Testis (tissue), 3 donors: ENCODE data around the gene ALOX12B. TPM values are rescaled to one million over a fixed set of nuclear protein-coding genes. Genes with fewer than 3 reads are reported as not detected.
A peak's percentile ranks its signal among the peaks of the same experiment; 100 is the strongest.
"Not testable (repeated sequence)": the region's sequence is repeated elsewhere in the genome, so short reads cannot be mapped to it uniquely, and the experiment has no call there.

Experiments
- DNase-seq: peaks from one replicate; pipeline ENCODE4 v3.0.0-alpha.2; 2019
- H3K27ac ChIP-seq, 2 donors: fragments of 200-600 bp; sonication (generic); one replicate each; pipeline ENCODE4 v1.5.1; 2019
- H3K27me3 ChIP-seq: fragments of 200-600 bp; sonication (generic); one replicate; pipeline ENCODE4 v1.5.1; 2019
- H3K36me3 ChIP-seq: fragments of 200-600 bp; sonication (generic); one replicate; pipeline ENCODE4 v1.5.1; 2017; ENCODE audit warnings: low read depth; ENCODE audit errors: missing control alignments
- H3K4me1 ChIP-seq: fragments of 200-600 bp; sonication (generic); one replicate; pipeline ENCODE4 v1.5.1; 2019
- H3K4me3 ChIP-seq, 2 donors: fragments of 200-600 bp; sonication (generic); one replicate each; pipeline ENCODE4 v1.5.1; 2017 to 2019
- H3K9me3 ChIP-seq: fragments of 200-600 bp; sonication (generic); one replicate; pipeline ENCODE4 v1.5.1; 2017
- CTCF ChIP-seq, 3 experiments: fragments of 450-650 bp in 2 of 3; fragments of 200-600 bp in 1 of 3; sonication (generic) in 1 of 3; IDR thresholded peaks; one replicate each; pipeline ENCODE4 v1.5.1; 2016 to 2019; ENCODE audit warnings: antibody characterized with exemption in 3 of 3, mild to moderate bottlenecking in 2 of 3, moderate library complexity in 1 of 3
- POLR2A ChIP-seq: fragments of 450-650 bp; IDR thresholded peaks from one replicate; pipeline ENCODE4 v1.6.1; 2017; ENCODE audit warnings: antibody characterized with exemption, mild to moderate bottlenecking, moderate library complexity
- WGBS, 2 donors: methylation state at CpG; one replicate each; pipeline ENCODE4 v1.1.5; 2018; 5-methylcytosine and 5-hydroxymethylcytosine counted together
- intact Hi-C: fragments of 100-400 bp; cut with DNase I; formaldehyde crosslinking; loops from one replicate; pipeline ENCODE4 v1.15.1; 2023; ENCODE audit warnings: low total_unique reads
- polyA plus RNA-seq: library from polyadenylated mRNA; stranded (reverse); fragments of 350-450 nt; fragmentation: Illumina TruSeq; extraction: RNeasy Lipid Tissue Mini Kit (QIAGEN cat#74804); gene quantifications from one replicate; pipeline ENCODE4 v1.2.3, GENCODE V29; 2014; ENCODE audit warnings: low read depth, low replicate concordance; ENCODE audit not compliant: insufficient read depth
- total RNA-seq, 2 donors: library from RNA; depleted of rRNA; stranded (reverse); fragments of >200 nt; gene quantifications; one replicate each; pipeline ENCODE4 v1.2.3, GENCODE V29; 2016

ALOX12B gene
- total and polyA plus RNA-seq, 3 donors from 2014 or later = 0.87 to 1.1 (median 0.99) TPM

DNA sequence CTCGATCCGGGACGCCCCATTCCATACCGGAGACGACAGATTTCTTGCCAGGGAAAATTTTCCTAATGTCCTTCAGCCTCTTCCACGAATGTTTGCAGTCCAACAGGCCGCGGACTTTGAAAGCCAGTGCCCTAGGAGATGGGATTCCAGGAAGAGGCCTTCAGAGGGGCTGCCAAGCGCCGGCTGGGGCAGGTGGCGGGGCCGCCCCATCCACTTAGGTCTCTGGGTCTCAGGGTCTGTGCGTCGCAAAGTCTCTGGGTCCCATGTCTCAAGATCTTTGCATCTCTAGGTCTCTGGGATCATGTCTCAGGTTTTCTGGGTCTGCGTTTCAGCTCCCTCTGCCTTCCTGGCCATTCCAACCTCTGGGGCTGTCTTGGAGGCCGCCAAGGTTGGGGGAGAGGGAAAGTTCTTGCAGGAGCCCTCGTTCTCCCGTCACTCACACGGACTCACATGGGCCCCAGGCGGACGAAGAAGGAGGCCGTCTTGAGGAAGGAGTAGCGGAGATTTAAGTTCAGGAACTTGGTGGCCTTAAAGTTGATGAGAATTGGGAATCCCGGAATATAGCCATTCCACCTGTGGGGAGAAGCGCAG, 7.2 kb downstream of the ALOX12B start:
- intact Hi-C loops = no loop called here
- H3K4me3 ChIP-seq = peak overlapping the region; percentile 52 to 54

GRCh38 chr17:8079291-8080207, 8.0 kb downstream of the ALOX12B start:
- DNase-seq = peak; percentile 79
- intact Hi-C loops = no loop called here
- Histone ChIP-seq H3K36me3 (no peaks in the 10 kb centered on the region), H3K27me3 (no peaks in the 10 kb centered on the region), H3K4me3 (peak overlapping the region; percentile 52 to 54), H3K9me3 (no peaks in the 10 kb centered on the region), H3K4me1 (peaks cover 10% of the 10 kb centered on the region), H3K27ac (no peak overlapping the region)
- TF ChIP-seq POLR2A = no peak
- TF ChIP-seq CTCF (IDR thresholded peaks at IDR 0.05) = peak; percentile 33 to 88 (median 76)
- WGBS, 2 donors = 1% methylated on average over 25 to 52 of the region's 87 CpGs

More for the DNA sequence above, 7.2 kb downstream of the ALOX12B start:
- no peak overlapping the region for H3K27ac ChIP-seq
- WGBS, 2 donors = 14 to 26% methylated on average over 10 to 25 of the region's 25 CpGs
- H3K9me3 ChIP-seq = no peaks in the 10 kb centered on the region
- no peaks in the 10 kb centered on the region for H3K36me3 ChIP-seq
- DNase-seq = no peak
- no peaks in the 10 kb centered on the region for H3K27me3 ChIP-seq
- TF ChIP-seq CTCF (IDR thresholded peaks at IDR 0.05) = no peak
- no peak for TF ChIP-seq POLR2A
- H3K4me1 ChIP-seq = peaks cover 10% of the 10 kb centered on the region

GRCh38 chr17:8077939-8078338, 9.6 kb downstream of the ALOX12B start:
- intact Hi-C loops, H3K27ac ChIP-seq, H3K4me3 ChIP-seq, DNase-seq, H3K27me3 ChIP-seq, H3K36me3 ChIP-seq, H3K9me3 ChIP-seq: not testable (repeated sequence)
- WGBS, 2 donors = 56 to 69% methylated on average over 5 of the region's 5 CpGs
- H3K4me1 ChIP-seq = peaks cover 14% of the 10 kb centered on the region

DNA sequence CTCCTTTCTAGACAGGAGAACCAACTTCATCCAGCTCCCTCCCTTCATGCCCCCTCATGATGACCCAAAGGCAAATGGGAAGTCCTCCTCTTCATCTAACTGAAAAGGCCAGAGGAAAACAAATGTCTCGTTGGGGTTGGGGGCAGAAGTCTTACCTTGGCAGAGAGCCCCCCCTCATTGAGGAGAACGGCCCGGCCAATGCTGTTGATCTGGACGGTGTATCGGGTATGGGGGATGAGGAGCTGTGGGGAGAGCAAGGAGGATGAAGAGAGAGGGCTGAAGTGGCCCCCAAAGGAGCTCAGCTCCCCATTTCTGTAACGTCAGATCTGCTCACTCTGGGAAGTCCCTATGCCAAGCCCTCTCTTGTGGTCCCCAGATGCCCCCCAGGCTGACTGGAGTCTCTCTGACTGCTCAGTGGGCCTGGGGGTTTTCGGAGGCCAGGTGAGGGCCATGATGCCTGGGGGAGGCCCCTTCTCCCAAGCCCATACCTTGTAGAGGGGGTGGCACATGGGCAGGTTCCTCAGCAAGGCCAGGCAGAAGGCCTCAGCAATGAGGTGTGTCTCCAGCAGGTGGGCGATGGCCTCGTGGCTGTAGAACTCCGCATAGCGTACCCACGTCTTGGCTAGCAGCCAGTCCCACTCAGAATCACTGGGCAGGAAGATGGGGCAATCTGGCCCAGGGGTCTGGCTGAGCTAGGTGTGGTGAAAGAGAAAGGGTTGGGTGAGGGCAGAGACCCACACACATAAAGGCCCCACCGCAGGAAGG, 10.8 kb downstream of the ALOX12B start:
- H3K9me3 ChIP-seq = no peaks in the 10 kb centered on the region
- 89 to 91% methylated on average over 13 of the region's 13 CpGs for WGBS, 2 donors
- H3K4me3 ChIP-seq = no peak overlapping the region
- intact Hi-C loops = no loop called here
- no peaks in the 10 kb centered on the region for H3K27me3 ChIP-seq
- no peak overlapping the region for H3K27ac ChIP-seq
- no peak for TF ChIP-seq POLR2A
- TF ChIP-seq CTCF (IDR thresholded peaks at IDR 0.05) = no peak
- peaks cover 21% of the 10 kb centered on the region for H3K4me1 ChIP-seq
- no peaks in the 10 kb centered on the region for H3K36me3 ChIP-seq
- no peak for DNase-seq
